ENCODE results near the gene PRORP.
"Not testable (repeated sequence)": the region's sequence is repeated elsewhere in the genome, so short reads cannot be mapped to it uniquely, and the experiment has no call there.

Gene PRORP

GRCh38 chr14:35121887-35122695 is at the start of gene PRORP, which contains the start of gene PPP2R3C:
Gene PRORP, plus strand, starts transcription at chr14:35122552. Its CDS starts 694 bp downstream, at chr14:35123246.
Gene PPP2R3C, minus strand, starts transcription at chr14:35121990. Its CDS starts 31 bp downstream, at chr14:35121959.
- peak; percentile 93 for DNase-seq

DNA sequence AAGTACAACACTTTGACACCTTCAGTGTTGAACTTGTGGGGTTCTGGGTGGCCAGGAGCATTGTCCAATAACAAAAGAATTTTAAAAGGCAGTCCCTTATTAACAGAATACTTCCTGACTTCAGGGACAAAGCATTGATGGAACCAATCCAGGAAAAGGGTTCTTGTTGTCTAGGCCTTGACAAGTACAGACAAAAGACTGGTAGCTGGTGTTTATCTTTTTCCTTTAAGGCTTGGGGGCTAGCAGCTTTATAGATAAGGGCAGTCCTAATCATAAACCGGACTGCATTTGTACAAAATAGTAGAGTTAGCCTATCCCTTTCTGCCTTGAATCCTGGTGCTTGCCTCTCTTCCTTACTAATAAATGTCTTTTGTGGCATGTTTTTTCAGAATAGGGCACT is 48.9 kb upstream of the PRORP start:
- DNase-seq: no peak

DNA sequence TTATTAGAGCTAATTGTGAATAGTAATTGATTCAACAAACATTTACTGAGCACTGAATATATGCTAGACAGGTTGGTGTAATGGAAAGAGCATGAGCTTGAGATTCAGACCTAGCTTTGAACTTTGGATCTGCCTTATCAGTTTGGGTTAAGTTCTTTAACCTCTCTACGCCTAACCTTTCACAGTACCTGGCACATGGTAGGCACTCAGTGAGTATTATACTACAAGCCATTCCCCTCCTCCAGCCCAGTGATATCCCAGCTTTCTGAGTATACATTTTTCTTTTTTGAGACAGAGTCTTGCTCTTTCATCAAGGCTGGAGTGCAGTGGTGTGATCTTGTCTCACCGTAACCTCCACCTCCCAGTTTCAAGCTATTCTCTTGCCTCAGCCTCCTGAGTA is 44.3 kb upstream of the PRORP start:
- DNase-seq: no peak

GRCh38 chr14:35079742-35080141 is 42.6 kb upstream of the PRORP start:
- no peak for DNase-seq

GRCh38 chr14:35083530-35084150 is 38.7 kb upstream of the PRORP start:
- no peak for DNase-seq

GRCh38 chr14:35085441-35085840 is 36.9 kb upstream of the PRORP start:
- DNase-seq: no peak

- no peak for DNase-seq
Observed at GRCh38 chr14:35088514-35088913, 33.8 kb upstream of the PRORP start.

GRCh38 chr14:35094645-35095044 is 27.7 kb upstream of the PRORP start:
- DNase-seq: not testable (repeated sequence)

DNA sequence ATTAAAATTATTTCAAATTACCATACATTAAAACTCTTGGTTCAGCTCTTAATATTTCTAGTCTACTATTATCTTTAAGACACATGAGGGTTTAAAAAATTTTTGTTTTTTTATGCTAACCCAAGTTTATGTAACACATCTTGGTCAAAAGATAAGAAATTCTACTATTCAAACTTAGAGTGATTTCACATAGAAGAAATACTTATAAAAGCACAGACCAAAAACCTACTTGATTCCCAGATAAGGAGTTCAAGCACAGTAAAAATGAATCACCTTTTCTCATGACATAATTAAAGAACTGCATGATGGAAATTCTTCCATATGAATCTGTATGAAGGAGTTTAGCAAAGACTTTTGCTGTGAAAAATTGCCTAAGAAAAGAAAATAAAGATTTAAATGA is 14.5 kb upstream of the PRORP start:
- no peak for DNase-seq

GRCh38 chr14:35112641-35113040 is 9.7 kb upstream of the PRORP start:
- no peak for DNase-seq

- no peak for DNase-seq
Observed at GRCh38 chr14:35113308-35113950, 8.9 kb upstream of the PRORP start.

- DNase-seq: no peak
Observed at GRCh38 chr14:35114036-35114435, 8.3 kb upstream of the PRORP start.

DNA sequence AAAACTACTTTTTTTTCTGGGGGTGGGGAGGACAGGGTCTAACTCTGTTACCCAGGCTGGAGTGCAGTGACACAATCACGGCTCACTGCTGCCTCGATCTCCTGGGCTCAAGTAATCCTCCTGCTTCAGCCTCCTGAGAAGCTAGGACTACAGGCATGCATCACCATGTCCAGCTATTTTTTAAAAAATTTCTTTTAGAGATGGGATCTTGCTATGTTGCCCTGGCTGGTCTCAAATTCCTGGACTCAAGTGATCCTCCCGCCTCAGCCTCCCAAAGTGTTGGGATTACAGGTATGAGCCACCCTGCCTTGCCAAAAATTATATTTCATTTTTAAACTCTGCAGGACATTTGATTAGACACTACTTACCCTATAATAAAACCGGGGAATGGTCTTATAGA is 6.1 kb upstream of the PRORP start:
- DNase-seq: no peak

DNA sequence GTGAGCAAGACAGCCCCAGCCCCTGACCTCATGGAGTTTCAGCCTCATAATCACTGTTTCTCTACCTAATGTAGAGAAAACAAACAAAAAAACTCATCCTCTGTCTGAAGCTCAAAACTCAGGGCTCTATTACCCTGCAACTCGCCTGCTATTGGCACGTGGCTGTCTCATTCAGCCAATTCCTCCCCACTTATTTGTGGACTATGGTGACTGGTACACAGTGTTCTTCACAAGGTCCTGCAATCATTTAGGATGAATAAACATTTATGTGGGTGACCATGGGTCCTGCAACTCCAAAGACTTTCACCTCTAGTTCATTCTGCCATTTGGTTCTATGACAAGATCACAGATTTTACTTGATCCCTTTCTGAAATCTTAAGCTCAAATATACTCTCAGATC is 5.2 kb upstream of the PRORP start:
- DNase-seq: no peak

- DNase-seq: no peak
Observed at GRCh38 chr14:35121026-35121886, 1.1 kb upstream of the PRORP start.

DNA sequence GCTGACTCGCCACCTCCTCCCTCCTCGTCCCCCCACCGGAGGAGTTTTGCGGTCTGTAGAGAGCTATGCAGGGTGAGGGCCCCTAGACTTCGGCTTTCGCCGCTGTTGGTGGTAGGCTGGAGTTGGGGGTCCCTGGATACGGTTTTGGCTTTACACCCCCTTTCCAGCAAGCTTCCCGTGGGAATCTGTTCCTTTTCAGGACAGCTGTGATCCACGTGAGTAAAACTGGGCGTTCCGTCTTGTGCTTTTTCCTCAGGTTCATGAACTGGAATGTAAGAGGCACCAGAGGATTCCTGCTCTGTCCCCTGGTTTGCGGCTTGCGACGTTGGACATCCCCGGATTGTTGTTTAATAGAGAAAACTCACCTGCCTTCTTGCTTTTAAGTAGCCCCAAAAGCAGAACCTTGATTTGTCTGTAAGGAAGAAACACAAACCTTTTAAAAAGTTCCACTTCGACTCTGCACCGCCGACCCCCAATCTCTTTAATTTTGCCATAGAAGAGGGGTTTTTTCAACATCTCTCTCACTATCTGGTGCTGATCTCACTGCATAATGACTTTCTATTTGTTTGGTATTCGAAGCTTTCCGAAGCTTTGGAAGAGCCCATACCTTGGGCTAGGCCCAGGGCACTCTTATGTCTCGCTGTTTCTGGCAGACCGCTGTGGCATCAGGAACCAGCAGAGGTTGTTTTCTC is 490 bp downstream of the PRORP start:
- DNase-seq: no peak

DNA sequence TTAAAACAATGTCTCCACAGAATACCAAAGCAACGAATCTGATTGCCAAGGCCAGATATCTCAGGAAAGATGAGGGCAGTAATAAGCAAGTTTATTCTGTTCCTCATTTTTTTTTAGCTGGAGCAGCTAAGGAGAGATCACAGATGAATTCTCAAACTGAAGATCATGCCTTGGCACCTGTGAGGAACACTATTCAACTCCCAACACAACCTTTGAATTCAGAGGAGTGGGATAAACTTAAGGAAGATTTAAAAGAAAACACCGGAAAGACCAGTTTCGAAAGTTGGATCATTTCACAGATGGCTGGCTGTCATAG is 994 bp downstream of the PRORP start:
- no peak for DNase-seq

GRCh38 chr14:35124127-35124526 is 1.8 kb downstream of the PRORP start:
- DNase-seq: no peak

- no peak for DNase-seq
Observed at GRCh38 chr14:35133542-35134328, 11.4 kb downstream of the PRORP start.

DNA sequence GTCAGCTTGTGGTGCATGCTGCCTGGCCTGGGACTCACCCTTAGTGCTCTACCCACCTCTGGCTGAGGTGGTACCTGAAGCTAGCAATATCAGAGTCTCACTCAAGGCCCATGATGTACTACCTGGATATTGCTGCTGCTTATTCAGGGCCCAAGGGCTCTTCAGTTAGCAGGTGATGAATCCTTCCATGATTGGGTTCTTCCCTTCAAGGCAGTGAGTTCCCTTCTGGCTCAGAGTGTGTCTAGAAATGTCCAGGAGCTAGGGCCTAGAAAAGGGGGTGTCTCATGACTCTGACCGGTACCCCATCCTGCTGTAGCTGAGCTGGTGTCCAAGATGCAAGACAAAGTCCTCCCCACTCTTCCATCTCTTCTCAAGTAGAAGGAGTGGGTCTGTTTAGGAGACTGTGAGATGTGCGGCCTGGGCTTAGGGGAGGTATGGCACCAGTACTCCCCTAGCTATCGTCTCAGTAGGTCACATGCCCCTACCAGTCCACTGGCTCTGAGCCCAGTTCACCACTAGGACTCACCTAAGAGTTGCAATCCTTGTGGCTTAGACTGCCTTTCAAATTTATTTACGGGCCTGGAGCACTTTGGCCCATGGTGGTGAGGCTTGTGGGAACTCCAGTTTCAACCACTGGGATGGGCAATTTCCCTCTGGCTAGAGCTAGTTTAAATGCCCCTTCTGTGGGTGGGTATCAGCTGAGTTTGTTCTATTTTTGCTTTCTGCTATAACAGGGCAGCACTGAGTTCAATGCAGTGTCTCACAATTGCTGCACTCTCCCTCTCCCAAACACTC is 12.2 kb downstream of the PRORP start:
- no peak for DNase-seq

GRCh38 chr14:35138585-35138984 is 16.2 kb downstream of the PRORP start:
- DNase-seq: no peak
